H1 (cell line): ENCODE measurements around the gene GRIA3. TPM values are rescaled to one million over a fixed set of nuclear protein-coding genes. Genes with fewer than 3 reads are reported as not detected.

Source experiments
- CTCF ChIA-PET: fragments of 300-600 bp; sonication (Branson Sonifier 250); formaldehyde crosslinking; loops from one replicate; lab custom pipeline; 2021; ENCODE audit not compliant: partially characterized antibody; lab: Charles Lee
- POLR2A ChIA-PET: fragments of 300-600 bp; sonication (Branson Sonifier 250); formaldehyde crosslinking; loops from one replicate; lab custom pipeline; 2021; ENCODE audit warnings: inconsistent platforms; ENCODE audit not compliant: partially characterized antibody; lab: Charles Lee
- DNase-seq, 2 experiments: peaks; one replicate each; pipeline versions ENCODE4 v3.0.0 to v3.0.0-alpha.2; 2010 to 2022; ENCODE audit warnings: low spot score in 2 of 2, low read depth in 1 of 2, mixed read lengths in 1 of 2
- FAIRE-seq: peaks from 2 replicates; lab custom pipeline; 2011; peaks lifted over from hg19 to GRCh38; lab: Jason Lieb, UNC
- H2AFZ ChIP-seq: 2 replicates; pipeline ENCODE4 v1.8.1; 2012; ENCODE audit warnings: low read length, inconsistent platforms
- H2AK5ac ChIP-seq: 2 replicates; pipeline ENCODE4 v1.6.1; 2013; ENCODE audit warnings: low read depth, low read length
- H2BK120ac ChIP-seq: replicated peaks from 2 replicates; pipeline ENCODE3; 2013; ENCODE audit warnings: low read depth, low read length, inconsistent platforms
- H2BK12ac ChIP-seq: 2 replicates; pipeline ENCODE4 v1.6.1; 2013; ENCODE audit warnings: low read depth, low read length
- H2BK15ac ChIP-seq: 2 replicates; pipeline ENCODE4 v1.6.1; 2013; ENCODE audit warnings: low read length
- H2BK20ac ChIP-seq: 2 replicates; pipeline ENCODE4 v1.6.1; 2013; ENCODE audit warnings: low read length
- H2BK5ac ChIP-seq: 2 replicates; pipeline ENCODE4 v1.6.1; 2013; ENCODE audit warnings: low read depth, low read length
- H3K14ac ChIP-seq: 2 replicates; pipeline ENCODE4 v1.6.1; 2013; ENCODE audit warnings: inconsistent platforms; ENCODE audit not compliant: insufficient read length
- H3K18ac ChIP-seq: 2 replicates; pipeline ENCODE4 v1.6.1; 2013; ENCODE audit warnings: low read length; ENCODE audit errors: extremely low read depth
- H3K23ac ChIP-seq: 2 replicates; pipeline ENCODE4 v1.6.1; 2013; ENCODE audit warnings: inconsistent platforms; ENCODE audit not compliant: insufficient read length
- H3K23me2 ChIP-seq: 2 replicates; pipeline ENCODE4 v1.6.1; 2013; ENCODE audit warnings: low read depth, low read length
- H3K27ac ChIP-seq: 2 replicates; pipeline ENCODE4 v1.6.1; 2011; ENCODE audit warnings: low read depth, low read length, inconsistent platforms
- H3K27me3 ChIP-seq, 4 experiments: replicated peaks in 1 of 4; 1 replicate in 1 of 4; 2 replicates in 3 of 4; pipeline versions ENCODE4 v1.6.1 to v1.8.1; 2011 to 2013; ENCODE audit warnings: low read length in 3 of 4, mild to moderate bottlenecking in 3 of 4, inconsistent platforms in 2 of 4, mixed read lengths in 2 of 4, moderate library complexity in 1 of 4; ENCODE audit not compliant: control insufficient read depth in 3 of 4, insufficient read depth in 3 of 4; ENCODE audit errors: extremely low read depth in 1 of 4
- H3K36me3 ChIP-seq, 4 experiments: 2 replicates each; pipeline versions ENCODE4 v1.6.1 to v1.8.1; 2011 to 2013; ENCODE audit warnings: mild to moderate bottlenecking in 4 of 4, low read length in 3 of 4, moderate library complexity in 2 of 4, control low read depth in 1 of 4, inconsistent platforms in 1 of 4; ENCODE audit not compliant: insufficient read depth in 4 of 4, control insufficient read depth in 2 of 4
- H3K4ac ChIP-seq: replicated peaks from 2 replicates; pipeline ENCODE3; 2013; ENCODE audit warnings: low read length, low read depth, mixed read lengths, inconsistent platforms; ENCODE audit not compliant: insufficient read length
- H3K4me1 ChIP-seq, 4 experiments: replicated peaks in 1 of 4; 1 replicate in 1 of 4; 2 replicates in 3 of 4; pipeline versions ENCODE4 v1.6.1 to v1.8.1; 2011 to 2013; ENCODE audit warnings: low read length in 3 of 4, inconsistent platforms in 2 of 4, mixed read lengths in 1 of 4; ENCODE audit not compliant: insufficient read depth in 4 of 4, control insufficient read depth in 3 of 4
- H3K4me2 ChIP-seq, 2 experiments: 2 replicates each; pipeline versions ENCODE4 v1.6.1 to v1.8.1; 2011 to 2013; ENCODE audit warnings: low read depth in 2 of 2, low read length in 2 of 2, control low read depth in 1 of 2, inconsistent platforms in 1 of 2, mild to moderate bottlenecking in 1 of 2; ENCODE audit not compliant: insufficient read depth in 1 of 2
- H3K4me3 ChIP-seq, 4 experiments: fragments of 200-600, 300-600 bp in 1 of 4; sonication (generic), shearing (Covaris generic), sonication (Bioruptor Twin) in 1 of 4; 2 replicates each; pipeline versions ENCODE4 v1.5.1 to v1.8.1; 2011 to 2016; ENCODE audit warnings: low read length in 4 of 4, low read depth in 3 of 4, control low read depth in 2 of 4, inconsistent platforms in 2 of 4, mild to moderate bottlenecking in 2 of 4, mixed read lengths in 1 of 4, moderate library complexity in 1 of 4; ENCODE audit not compliant: insufficient read depth in 2 of 4; ENCODE audit errors: extremely low read depth in 1 of 4
- H3K56ac ChIP-seq: replicated peaks from 2 replicates; pipeline ENCODE3; 2013; ENCODE audit warnings: low read depth, mild to moderate bottlenecking, mixed read lengths, low read length, inconsistent platforms; ENCODE audit not compliant: insufficient read length
- H3K79me1 ChIP-seq: 2 replicates; pipeline ENCODE4 v1.6.1; 2013; ENCODE audit warnings: low read depth, low read length, control low read depth
- H3K79me2 ChIP-seq, 2 experiments: 2 replicates each; pipeline versions ENCODE4 v1.6.1 to v1.8.1; 2012 to 2013; ENCODE audit warnings: low read length in 2 of 2, mild to moderate bottlenecking in 2 of 2, inconsistent platforms in 1 of 2; ENCODE audit not compliant: insufficient read depth in 2 of 2, control insufficient read depth in 1 of 2
- H3K9ac ChIP-seq, 4 experiments: replicated peaks in 1 of 4; 1 replicate in 1 of 4; 2 replicates in 3 of 4; pipeline versions ENCODE4 v1.6.1 to v1.8.1; 2011 to 2013; ENCODE audit warnings: low read depth in 3 of 4, low read length in 3 of 4, control low read depth in 2 of 4, mild to moderate bottlenecking in 2 of 4, moderate library complexity in 2 of 4, inconsistent platforms in 1 of 4; ENCODE audit errors: extremely low read depth in 1 of 4
- H3K9me3 ChIP-seq, 2 experiments: 2 replicates each; pipeline versions ENCODE4 v1.6.1 to v1.8.1; 2012 to 2013; ENCODE audit warnings: mild to moderate bottlenecking in 2 of 2, moderate library complexity in 2 of 2, control low read depth in 1 of 2, inconsistent platforms in 1 of 2, low read depth in 1 of 2, low read length in 1 of 2, mixed read lengths in 1 of 2; ENCODE audit not compliant: insufficient read depth in 2 of 2
- H4K20me1 ChIP-seq, 2 experiments: replicated peaks in 1 of 2; 2 replicates each; pipeline versions ENCODE3 to v1.8.1; 2011 to 2013; ENCODE audit warnings: inconsistent platforms in 2 of 2, low read length in 2 of 2, mild to moderate bottlenecking in 1 of 2; ENCODE audit not compliant: insufficient read depth in 2 of 2, control insufficient read depth in 1 of 2
- H4K5ac ChIP-seq: 2 replicates; pipeline ENCODE4 v1.6.1; 2013; ENCODE audit warnings: low read length, low read depth, mixed read lengths, inconsistent platforms; ENCODE audit not compliant: insufficient read length
- H4K8ac ChIP-seq: 2 replicates; pipeline ENCODE4 v1.8.0; 2013; ENCODE audit warnings: mild to moderate bottlenecking, moderate library complexity, low read length, inconsistent platforms; ENCODE audit not compliant: insufficient read depth; ENCODE audit errors: extremely low read depth
- H4K91ac ChIP-seq: replicated peaks from 2 replicates; pipeline ENCODE3; 2013; ENCODE audit warnings: low read length, mixed read lengths, inconsistent platforms; ENCODE audit not compliant: insufficient read length
- BACH1 ChIP-seq: IDR thresholded peaks from 2 replicates; pipeline ENCODE4 v1.6.1; 2012; ENCODE audit warnings: low read length, improper control_type of control experiment
- BRCA1 ChIP-seq: IDR thresholded peaks from 2 replicates; pipeline ENCODE4 v1.6.1; 2012; ENCODE audit warnings: low read depth, low read length, improper control_type of control experiment
- CHD1 ChIP-seq: IDR thresholded peaks from 2 replicates; pipeline ENCODE4 v1.6.1; 2012; ENCODE audit warnings: low read depth, low read length, improper control_type of control experiment
- E2F6 ChIP-seq: IDR thresholded peaks from 2 replicates; pipeline ENCODE4 v1.6.1; 2012; ENCODE audit warnings: inconsistent platforms
- KDM4A ChIP-seq: IDR thresholded peaks from one replicate; pipeline ENCODE4 v1.7.1; 2012; ENCODE audit warnings: low read depth, mild to moderate bottlenecking, moderate library complexity, low read length, inconsistent platforms; ENCODE audit not compliant: severe bottlenecking
- MAX ChIP-seq: IDR thresholded peaks from 2 replicates; pipeline ENCODE4 v1.6.1; 2012; ENCODE audit warnings: inconsistent platforms
- NRF1 ChIP-seq: IDR thresholded peaks from 2 replicates; pipeline ENCODE4 v1.6.1; 2011; ENCODE audit warnings: mild to moderate bottlenecking, low read depth, low read length, improper control_type of control experiment
- SP1 ChIP-seq: IDR thresholded peaks from 2 replicates; pipeline ENCODE4 v1.6.1; 2011; ENCODE audit warnings: low read depth, low read length
- TCF12 ChIP-seq: IDR thresholded peaks from 2 replicates; pipeline ENCODE4 v1.6.1; 2011; ENCODE audit warnings: low read depth, mild to moderate bottlenecking, low read length
- WGBS, 2 experiments: shearing (Covaris generic) in 1 of 2; methylation state at CpG; one replicate each; pipeline versions ENCODE4 v1.1.6 to v1.1.7; 2013 to 2015; ENCODE audit warnings: low lambda C conversion rate in 2 of 2, mixed read lengths in 2 of 2, inconsistent platforms in 1 of 2, low coverage in 1 of 2, missing lambda C conversion rate in 1 of 2; ENCODE audit not compliant: insufficient replicate concordance in 2 of 2, insufficient coverage in 1 of 2, insufficient read length in 1 of 2; ENCODE audit errors: extremely low coverage in 1 of 2, missing lambda C conversion rate in 1 of 2; 5-methylcytosine and 5-hydroxymethylcytosine counted together
- polyA plus RNA-seq, 7 experiments: library from polyadenylated mRNA; depleted of rRNA in 3 of 7; stranded (reverse) in 5 of 7; unstranded in 2 of 7; fragments of >200 nt in 5 of 7; fragments of 200-250 nt in 2 of 7; gene quantifications; 1 replicate in 5 of 7; 2 replicates in 1 of 7; 4 replicates in 1 of 7; pipeline versions ENCODE4 v1.2.1 to v1.2.3, GENCODE V29; 2011 to 2013; ENCODE audit warnings: missing spikeins in 2 of 7, mixed read lengths in 2 of 7
- total RNA-seq: library from RNA; stranded (reverse); fragmentation: NEBNext Ultra II Directional; extraction: Animal tissue kit (Norgen Biotek cat#: 25700); gene quantifications from 2 replicates; pipeline ENCODE4 v1.2.1, GENCODE V29; 2021

Gene GRIA3
- total and polyA plus RNA-seq, 2 of the 8 experiments (the other 6 are each of a cell fraction or from before 2014, with no cell fraction given), result 2.6 to 3.0 TPM

GRCh38 chrX:123442764-123443163 lies 258.7 kb downstream of the GRIA3 start:
- Histone ChIP-seq H4K8ac (no peak overlapping the region), H4K5ac (no peak overlapping the region), H3K4me2 (no peak overlapping the region), H4K91ac (no peak overlapping the region), H2BK5ac (no peak overlapping the region), H2BK15ac (no peak overlapping the region), H3K23me2 (no peaks in the 10 kb centered on the region), H2BK12ac (no peak overlapping the region), H3K4ac (no peak overlapping the region), H3K23ac (no peak overlapping the region), H4K20me1 (no peaks in the 10 kb centered on the region), H2AFZ (no peak overlapping the region), H3K4me3 (no peak overlapping the region), H3K9ac (no peak overlapping the region), H2BK20ac (no peak overlapping the region), H3K56ac (no peak overlapping the region), H3K27me3 (no peaks in the 10 kb centered on the region), H2AK5ac (no peak overlapping the region), H3K79me1 (no peaks in the 10 kb centered on the region), H3K27ac (no peak overlapping the region), H3K4me1 (no peaks in the 10 kb centered on the region), H2BK120ac (no peak overlapping the region), H3K9me3 (no peaks in the 10 kb centered on the region), H3K36me3 (no peaks in the 10 kb centered on the region), H3K18ac (no peak overlapping the region), H3K79me2 (no peaks in the 10 kb centered on the region), H3K14ac (no peak overlapping the region)
- 91% methylated on average over 3 of the region's 5 CpGs; no CpG with 5 or more reads in 1 of the 2 experiments for WGBS, 2 experiments
- no peak for DNase-seq
- FAIRE-seq, result no peak
- CTCF ChIA-PET, result no interaction called here
- TF ChIP-seq BRCA1 (no peak), CHD1 (no peak), TCF12 (no peak), BACH1 (no peak), NRF1 (no peak), SP1 (no peak), MAX (no peak), KDM4A (no peak), E2F6 (no peak)
- POLR2A ChIA-PET, result no interaction called here
